Measurements from ENCODE around the gene PDE4D.
"Not testable (repeated sequence)": the region's sequence is repeated elsewhere in the genome, so short reads cannot be mapped to it uniquely, and the experiment has no call there.

Gene PDE4D

DNA sequence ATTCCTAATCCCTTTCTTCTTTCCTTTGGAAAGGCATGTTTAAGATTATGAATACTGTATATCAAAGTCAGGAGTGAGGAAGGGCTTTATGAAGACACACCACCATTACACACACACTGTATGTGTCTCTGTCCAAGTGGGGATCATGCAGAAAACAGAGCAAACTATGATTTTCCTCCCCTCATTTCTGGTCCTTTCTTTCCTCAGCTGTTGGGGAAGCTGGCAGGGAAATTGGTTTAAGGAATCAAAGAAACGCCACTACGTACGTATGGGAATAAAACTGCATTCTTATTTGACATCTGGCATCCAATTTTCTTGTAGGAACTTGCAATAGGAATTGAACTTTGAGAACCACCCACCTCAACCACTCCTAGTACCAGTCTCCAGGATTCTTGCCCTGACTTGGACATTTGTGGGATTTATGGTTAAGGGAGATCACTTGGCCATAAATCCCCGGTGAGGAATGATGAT lies 125.8 kb downstream of the PDE4D start:
- no peak for DNase-seq

DNA sequence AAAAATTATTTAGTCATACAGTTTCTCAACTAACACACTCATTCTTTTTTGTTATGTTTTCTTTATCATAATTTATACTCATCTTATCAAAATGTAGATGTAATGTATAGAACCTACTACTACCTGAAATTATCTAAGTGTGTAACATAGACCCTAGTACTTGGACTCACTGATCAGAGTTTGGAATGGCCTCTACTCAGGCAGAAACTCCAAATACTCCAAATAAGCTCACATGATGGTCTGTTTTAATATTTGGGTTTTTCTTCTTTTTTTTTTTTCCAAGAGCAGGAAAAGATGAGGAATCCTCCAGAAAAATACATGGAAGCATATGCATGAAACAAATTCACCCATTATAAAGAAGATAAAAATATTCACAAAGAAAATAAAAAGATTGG lies 126.3 kb downstream of the PDE4D start:
- no peak for DNase-seq

DNA sequence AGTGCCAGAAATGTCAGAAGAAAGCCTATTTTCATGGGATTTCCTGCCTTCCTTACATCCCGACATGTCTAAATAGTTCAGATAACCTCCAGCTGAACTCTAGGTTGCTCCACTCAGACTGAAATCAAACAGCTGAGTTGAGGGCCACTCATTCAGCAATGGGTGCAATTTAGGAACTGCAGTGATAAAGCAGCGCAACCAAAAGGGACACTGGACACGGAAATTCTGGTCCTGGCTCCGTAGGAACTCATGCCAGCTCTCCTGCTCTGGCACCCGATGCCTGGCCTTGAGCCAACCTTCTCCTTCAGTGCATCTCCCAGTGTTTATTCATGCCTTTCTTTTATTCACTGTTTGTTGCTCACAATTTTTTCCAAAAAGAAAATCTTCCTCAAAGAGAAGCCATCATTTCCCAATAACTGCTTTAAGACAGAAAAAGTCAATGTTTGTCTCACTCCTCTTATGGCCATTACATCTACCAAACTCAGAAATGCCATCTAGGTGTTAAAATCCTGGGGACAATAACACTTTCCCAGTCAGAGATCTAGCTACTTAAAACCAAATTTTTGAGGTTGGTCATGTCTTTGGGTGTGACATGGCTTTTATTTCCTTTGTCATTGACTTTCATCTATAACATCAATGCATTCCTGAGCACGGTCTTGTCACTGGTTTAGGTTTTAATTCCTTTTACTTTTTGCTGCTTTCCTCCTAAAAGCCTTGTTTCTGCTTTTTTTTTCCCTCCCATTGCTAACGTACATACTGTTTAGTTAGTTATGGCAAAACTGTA lies 126.9 kb downstream of the PDE4D start:
- DNase-seq: no peak

DNA sequence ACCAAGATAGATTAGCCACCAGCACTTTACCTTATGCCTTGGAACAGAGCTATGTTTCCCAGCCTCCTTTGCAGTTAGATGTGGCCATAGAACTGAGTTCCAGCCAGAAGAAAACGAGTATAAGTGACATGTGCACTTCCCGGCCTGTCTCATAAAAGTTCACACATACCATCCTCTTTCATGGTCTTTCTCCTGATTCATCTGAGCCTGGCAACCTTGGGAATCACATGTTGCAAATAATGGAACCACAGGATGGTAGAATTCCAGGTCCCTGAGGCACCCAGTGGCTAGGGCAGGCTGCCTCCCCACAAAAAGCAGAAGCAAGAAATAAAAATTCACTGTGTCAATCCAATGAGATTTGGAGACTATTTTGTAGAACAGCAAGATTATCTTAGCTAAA lies 128.1 kb downstream of the PDE4D start:
- DNase-seq: no peak

GRCh38 chr5:59764361-59764760 lies 129.2 kb downstream of the PDE4D start:
- DNase-seq: no peak

DNA sequence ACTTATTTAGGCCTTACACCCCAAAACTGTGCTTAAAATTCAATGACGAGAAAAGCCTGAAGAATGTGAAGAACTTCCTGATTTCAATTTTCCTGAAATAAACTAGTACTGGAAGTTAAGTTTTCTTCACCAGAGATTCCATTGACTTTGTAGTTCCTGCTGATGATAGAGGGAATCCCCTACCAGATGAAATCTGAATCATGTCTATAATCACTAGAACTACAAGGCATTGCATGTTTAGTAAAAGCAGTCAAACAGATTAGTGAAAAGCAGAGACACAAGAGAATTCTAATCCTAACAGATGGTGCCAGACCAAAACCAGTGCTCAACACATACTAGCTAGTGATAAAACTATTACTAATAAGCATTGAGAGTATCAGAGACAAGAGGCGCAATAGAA lies 130.0 kb downstream of the PDE4D start:
- no peak for DNase-seq

DNA sequence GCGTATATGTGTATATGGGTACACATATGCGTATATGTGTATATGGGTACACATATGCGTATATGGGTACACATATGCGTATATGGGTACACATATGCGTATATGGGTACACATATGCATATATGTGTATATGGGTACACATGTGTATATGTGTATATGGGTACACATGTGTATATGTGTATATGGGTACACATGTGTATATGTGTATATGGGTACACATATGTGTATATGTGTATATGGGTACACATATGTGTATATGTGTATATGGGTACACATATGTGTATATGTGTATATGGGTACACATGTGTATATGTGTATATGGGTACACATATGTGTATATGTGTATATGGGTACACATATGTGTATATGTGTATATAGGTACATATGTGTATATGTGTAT lies 131.3 kb downstream of the PDE4D start:
- DNase-seq: not testable (repeated sequence)

DNA sequence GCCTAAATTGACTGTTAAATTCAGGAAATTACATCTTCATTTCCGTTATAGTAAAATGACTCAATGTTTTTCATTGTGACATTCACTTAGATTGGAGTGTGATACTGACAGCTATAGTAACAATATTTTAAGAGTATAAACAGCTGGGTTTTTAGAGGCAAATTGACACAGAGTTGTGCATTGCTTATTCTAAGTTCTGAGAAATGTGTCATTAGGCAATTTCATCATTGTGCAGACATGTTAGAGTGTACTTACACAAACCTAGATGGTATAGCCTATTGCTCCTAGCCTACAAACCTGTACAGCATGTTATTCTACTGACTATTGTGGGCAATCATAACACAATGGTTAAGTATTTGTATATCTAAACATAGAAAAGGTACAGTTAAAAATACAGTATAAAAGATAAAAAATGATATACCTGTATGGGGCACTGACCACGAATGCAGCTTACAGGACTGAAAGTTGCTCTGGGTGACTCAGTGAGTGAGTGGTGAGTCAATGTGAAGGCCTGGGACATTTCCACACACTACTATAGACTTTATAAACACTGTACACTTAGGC lies 132.7 kb downstream of the PDE4D start:
- no peak for DNase-seq

GRCh38 chr5:59759600-59760351 lies 133.8 kb downstream of the PDE4D start:
- DNase-seq: no peak

- DNase-seq: no peak
Observed at GRCh38 chr5:59758566-59758965, 135.0 kb downstream of the PDE4D start.

DNA sequence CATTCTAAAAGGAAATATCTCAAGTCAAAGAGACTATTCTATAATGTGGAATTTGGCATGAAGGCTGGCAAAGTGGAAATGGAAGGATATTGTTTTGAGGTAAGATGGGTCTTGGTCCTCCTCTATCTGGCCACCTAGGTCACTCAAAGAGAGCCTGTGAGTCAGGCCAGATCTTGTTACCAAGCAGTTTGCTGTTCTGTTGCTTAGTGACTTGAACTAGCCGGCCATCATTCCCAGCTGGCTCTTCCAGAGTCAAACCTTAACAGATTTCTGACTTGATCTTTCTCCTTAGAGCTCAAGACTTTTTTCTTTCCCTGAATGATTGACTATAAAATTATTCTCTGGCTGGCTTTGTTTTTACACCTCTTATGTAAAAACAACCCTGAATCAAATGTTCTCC lies 136.1 kb downstream of the PDE4D start:
- no peak for DNase-seq

- no peak for DNase-seq
Observed at GRCh38 chr5:59756373-59757035, 137.0 kb downstream of the PDE4D start.

GRCh38 chr5:59755476-59755875 lies 138.1 kb downstream of the PDE4D start:
- no peak for DNase-seq

GRCh38 chr5:59753599-59753998 lies 139.9 kb downstream of the PDE4D start:
- DNase-seq: no peak

- DNase-seq: no peak
Observed at GRCh38 chr5:59749782-59750520, 143.6 kb downstream of the PDE4D start.

- not testable (repeated sequence) for DNase-seq
Observed at GRCh38 chr5:59748036-59748663, 145.4 kb downstream of the PDE4D start.

- no peak for DNase-seq
Observed at GRCh38 chr5:59746241-59746765, 147.2 kb downstream of the PDE4D start.

GRCh38 chr5:59745415-59745863 lies 148.1 kb downstream of the PDE4D start:
- no peak for DNase-seq

DNA sequence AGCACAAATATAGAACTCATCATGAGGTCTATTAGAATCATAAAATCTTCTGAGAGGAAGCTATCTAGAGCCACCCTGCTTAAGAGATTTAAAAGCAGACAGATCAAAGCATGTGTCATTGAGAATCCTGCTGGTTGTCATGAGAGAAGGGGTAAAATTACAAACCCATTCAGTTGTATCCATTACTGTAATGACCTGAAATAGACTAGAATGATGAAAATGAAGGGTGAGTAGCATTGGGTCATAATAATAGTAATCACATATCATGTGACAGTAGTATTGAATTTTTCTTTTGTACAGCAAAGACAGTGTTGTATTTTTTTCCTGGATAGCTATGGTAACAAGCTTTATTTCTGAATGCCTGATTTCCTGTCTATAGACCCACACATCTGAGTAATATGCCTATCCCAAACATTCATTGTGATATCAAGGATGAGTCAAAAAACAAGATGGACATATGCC lies 149.0 kb downstream of the PDE4D start:
- DNase-seq: no peak

DNA sequence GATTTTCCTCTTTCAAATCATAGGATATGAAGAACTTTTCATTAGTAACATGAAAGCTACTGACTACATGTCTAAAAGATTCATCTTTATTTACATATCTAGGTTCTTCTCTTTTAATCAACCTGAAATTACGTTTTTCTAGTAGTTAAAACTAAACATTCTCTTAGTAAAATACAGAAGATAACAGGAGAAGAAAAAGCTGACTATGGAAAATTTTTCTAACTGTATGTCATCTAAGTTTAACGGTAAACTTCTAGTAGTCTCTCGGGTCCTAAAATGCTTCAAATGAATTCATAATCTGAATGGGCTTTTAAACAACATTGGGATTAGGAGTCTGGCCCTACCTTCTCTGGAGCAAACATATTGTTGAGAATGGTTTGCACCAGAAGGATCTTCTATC lies 151.9 kb downstream of the PDE4D start:
- no peak for DNase-seq

DNA sequence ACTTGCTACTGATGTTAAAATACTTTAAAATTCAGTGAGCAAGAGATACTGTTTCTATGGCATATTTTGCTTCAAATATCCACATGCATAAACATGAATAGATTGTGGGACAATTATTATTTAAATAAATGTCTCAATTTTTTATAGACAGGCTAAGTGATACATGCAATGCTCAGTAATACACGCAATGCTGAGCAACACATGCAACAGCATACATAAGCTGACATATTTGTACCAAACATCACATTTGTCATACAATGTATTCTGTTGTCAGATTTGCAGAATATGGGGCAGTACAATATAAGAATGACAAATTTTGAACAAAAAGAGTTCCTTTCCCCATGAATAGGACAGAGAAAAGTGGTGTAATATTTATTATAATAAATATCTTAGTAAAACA lies 155.5 kb downstream of the PDE4D start:
- DNase-seq: no peak

GRCh38 chr5:59732806-59733205 lies 160.7 kb downstream of the PDE4D start:
- no peak for DNase-seq

All from CD4-positive, alpha-beta T cell treated with Interleukin-4 for 4 hours (primary cell).